GM18520 (cell line): ENCODE results near the gene IL31.

Source experiments
- ATAC-seq: cut with Tn5 transposase; IDR thresholded peaks from one replicate; pipeline ENCODE4 v1.9.1; 2021; ENCODE audit not compliant: unreplicated experiment

IL31 gene

GRCh38 chr12:122130150-122130549 is 43.9 kb downstream of the IL31 start:
- no peak for ATAC-seq

- ATAC-seq: no peak
Observed at GRCh38 chr12:122129131-122129530, 44.9 kb downstream of the IL31 start.

GRCh38 chr12:122128481-122128880 is 45.5 kb downstream of the IL31 start:
- ATAC-seq: no peak

- ATAC-seq: no peak
Observed at GRCh38 chr12:122127839-122128238, 46.2 kb downstream of the IL31 start.

GRCh38 chr12:122126713-122127597 is 47.1 kb downstream of the IL31 start:
- no peak for ATAC-seq

GRCh38 chr12:122126342-122126635 is 47.7 kb downstream of the IL31 start:
- no peak for ATAC-seq

GRCh38 chr12:122125452-122126341 is 48.3 kb downstream of the IL31 start:
- no peak for ATAC-seq

GRCh38 chr12:122124370-122124769 is 49.7 kb downstream of the IL31 start:
- ATAC-seq: no peak

GRCh38 chr12:122123761-122124145 is 50.3 kb downstream of the IL31 start:
- no peak for ATAC-seq

GRCh38 chr12:122123051-122123760 is 50.8 kb downstream of the IL31 start:
- ATAC-seq: no peak
